Kidney epithelial cell (primary cell): ENCODE results near the gene ALOXE3. TPM values are rescaled to one million over a fixed set of nuclear protein-coding genes. Genes with fewer than 3 reads are reported as not detected.
A peak's percentile ranks its signal among the peaks of the same experiment; 100 is the strongest.

Experiments used
- DNase-seq: peaks from one replicate; pipeline ENCODE4 v3.0.0-alpha.2; 2010; ENCODE audit warnings: low read depth
- H3K27me3 ChIP-seq: 2 replicates; pipeline ENCODE4 v1.6.0; 2011; ENCODE audit warnings: low read length; ENCODE audit not compliant: control insufficient read depth, insufficient read depth
- H3K36me3 ChIP-seq: 2 replicates; pipeline ENCODE4 v1.5.1; 2011; ENCODE audit warnings: low read length; ENCODE audit not compliant: control insufficient read depth, insufficient read depth
- H3K4me3 ChIP-seq: 2 replicates; pipeline ENCODE4 v1.5.1; 2011; ENCODE audit warnings: low read depth, mild to moderate bottlenecking, control low read depth, low read length
- total RNA-seq: library from RNA; depleted of rRNA; stranded (reverse); fragments of >200 nt; gene quantifications from 2 replicates; pipeline ENCODE4 v1.2.3, GENCODE V29; 2015
- TF ChIP-seq, protein P1 (sequence below): IDR thresholded peaks from 2 replicates; pipeline ENCODE4 v1.5.1; 2011; ENCODE audit warnings: mild to moderate bottlenecking, moderate library complexity, low read length, control low read depth, inconsistent platforms; ENCODE audit not compliant: insufficient read depth, poor library complexity, severe bottlenecking

The ALOXE3 gene
- total RNA-seq, 1 donor from 2014 or later = 0.75 TPM

DNA sequence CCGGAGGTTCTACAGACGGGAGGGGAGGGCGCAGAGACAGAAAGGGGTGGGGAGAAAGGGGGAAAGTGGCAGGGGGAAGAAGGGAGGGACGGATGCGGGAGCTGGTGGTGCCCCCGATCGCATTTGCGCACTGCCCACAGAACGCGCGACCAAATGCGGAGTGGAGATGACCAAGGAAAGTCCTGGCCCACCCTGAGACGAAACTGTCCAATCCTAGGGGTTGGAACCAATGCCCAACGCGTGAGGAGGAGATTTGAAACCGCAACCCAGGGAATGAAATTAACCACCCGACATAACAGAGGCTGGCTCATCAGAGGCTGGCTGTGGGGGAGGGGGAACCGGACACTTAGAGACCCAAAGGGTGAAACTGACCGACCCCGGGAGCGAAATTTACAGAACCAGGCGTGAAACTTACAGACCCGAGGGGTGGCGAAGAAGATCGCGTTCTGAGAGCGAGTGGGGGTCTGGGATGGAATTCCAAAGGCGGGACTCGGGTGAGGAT is 4.2 kb upstream of the ALOXE3 start:
- Histone ChIP-seq H3K27me3 (peaks cover 30% of the 10 kb centered on the region), H3K36me3 (no peaks in the 10 kb centered on the region), H3K4me3 (peak overlapping the region; percentile 38)
- no peak for DNase-seq
- TF ChIP-seq, protein P1, sequence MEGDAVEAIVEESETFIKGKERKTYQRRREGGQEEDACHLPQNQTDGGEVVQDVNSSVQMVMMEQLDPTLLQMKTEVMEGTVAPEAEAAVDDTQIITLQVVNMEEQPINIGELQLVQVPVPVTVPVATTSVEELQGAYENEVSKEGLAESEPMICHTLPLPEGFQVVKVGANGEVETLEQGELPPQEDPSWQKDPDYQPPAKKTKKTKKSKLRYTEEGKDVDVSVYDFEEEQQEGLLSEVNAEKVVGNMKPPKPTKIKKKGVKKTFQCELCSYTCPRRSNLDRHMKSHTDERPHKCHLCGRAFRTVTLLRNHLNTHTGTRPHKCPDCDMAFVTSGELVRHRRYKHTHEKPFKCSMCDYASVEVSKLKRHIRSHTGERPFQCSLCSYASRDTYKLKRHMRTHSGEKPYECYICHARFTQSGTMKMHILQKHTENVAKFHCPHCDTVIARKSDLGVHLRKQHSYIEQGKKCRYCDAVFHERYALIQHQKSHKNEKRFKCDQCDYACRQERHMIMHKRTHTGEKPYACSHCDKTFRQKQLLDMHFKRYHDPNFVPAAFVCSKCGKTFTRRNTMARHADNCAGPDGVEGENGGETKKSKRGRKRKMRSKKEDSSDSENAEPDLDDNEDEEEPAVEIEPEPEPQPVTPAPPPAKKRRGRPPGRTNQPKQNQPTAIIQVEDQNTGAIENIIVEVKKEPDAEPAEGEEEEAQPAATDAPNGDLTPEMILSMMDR = no peak

DNA sequence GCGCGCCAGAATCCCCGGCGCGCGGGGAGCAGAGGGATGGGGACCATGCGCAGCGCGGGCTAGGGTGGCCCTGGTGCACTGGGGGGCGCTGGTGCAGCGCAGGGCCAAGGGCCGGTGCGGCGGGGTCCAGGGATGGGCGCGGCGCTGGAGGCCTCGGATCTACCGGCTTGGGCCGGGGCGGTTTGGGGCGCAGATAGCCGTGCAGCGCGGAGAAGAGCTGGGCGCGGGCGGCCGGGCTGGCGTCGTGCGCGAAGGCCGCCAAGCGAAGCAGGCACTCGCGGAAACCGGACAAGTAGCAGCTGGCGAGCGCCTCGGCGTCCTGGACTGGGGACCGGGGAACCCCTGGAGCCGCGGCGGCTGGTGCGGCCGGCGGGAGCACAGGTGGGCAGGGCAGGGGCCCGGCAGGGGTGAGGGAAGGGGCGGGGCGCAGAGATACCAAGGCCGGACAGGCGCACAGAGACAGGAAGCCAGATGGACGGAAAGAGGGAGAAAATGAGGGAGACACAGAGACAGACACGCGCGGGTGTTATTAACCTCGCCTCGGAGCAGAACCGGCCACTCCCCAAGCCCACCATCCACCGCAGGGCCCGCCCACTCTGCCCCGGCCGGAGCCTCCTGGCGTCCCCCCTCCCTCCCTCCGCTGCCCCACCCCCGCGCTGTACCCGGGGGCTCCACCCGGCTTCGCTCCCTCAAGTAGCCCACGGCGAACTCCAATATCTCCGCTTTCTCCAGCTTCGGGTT is 3.5 kb upstream of the ALOXE3 start:
- Histone ChIP-seq H3K27me3 (peaks cover 32% of the 10 kb centered on the region), H3K36me3 (no peaks in the 10 kb centered on the region), H3K4me3 (peak overlapping the region; percentile 38)
- TF ChIP-seq, protein P1 = peak; percentile 37
- no peak for DNase-seq

DNA sequence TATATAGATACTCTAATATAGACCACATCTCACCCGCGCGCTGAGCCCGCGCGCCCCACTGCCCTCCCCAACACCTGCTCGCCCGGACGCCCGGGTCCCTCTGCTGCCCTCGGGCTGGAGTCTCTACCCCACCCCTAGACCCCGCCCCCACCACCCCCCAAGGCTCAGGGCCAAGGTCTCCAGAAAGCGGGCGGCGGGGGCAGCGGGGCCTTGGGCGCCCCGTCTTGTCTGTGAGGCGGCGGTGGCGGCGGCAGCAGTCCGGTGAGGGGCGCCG is 3.0 kb upstream of the ALOXE3 start:
- DNase-seq = no peak
- H3K36me3 ChIP-seq = no peaks in the 10 kb centered on the region
- H3K27me3 ChIP-seq = peaks cover 37% of the 10 kb centered on the region
- TF ChIP-seq, protein P1 = no peak
- H3K4me3 ChIP-seq = peak overlapping the region; percentile 38

DNA sequence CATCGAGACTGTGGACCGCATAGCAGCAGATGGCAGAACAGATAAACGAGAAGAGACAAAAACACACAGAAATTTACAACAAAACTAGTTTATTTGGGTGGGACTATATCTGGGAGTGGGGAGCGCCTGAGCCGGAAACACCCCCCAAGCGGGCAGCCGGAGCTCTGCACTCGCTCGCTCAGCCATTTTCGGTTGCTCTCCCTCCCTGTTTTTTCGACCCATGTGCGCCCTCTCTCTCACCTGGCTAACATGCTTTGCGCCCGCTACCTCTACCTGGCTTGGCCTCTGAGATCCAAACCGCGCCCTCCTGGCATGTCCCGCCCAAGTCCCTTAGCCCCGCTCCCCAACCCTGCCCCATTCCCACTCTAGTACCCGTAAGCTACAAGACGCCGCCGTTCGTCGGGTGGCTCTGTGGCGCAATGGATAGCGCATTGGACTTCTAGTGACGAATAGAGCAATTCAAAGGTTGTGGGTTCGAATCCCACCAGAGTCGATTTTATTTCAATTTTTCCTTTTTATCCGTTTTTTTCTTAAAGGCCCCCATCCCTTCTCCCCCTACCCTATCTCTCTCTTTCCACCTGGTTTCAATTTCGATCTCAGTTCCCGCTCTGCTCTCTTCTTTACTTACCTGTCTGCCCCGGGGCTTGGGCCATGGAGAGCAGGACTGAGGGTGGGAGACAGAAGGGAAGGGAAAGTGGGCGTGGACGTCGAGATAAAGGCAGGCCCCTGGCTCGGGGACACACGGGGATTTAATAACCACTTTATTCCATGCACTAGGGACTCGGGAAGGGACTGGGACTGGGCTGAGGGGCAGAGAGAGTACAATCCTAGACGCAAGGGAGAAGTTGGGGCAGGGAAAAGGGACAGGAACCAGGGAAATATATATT is 2.4 kb upstream of the ALOXE3 start:
- no peak for DNase-seq
- TF ChIP-seq, protein P1 = peak; percentile 46
- H3K4me3 ChIP-seq = peak overlapping the region; percentile 38

DNA sequence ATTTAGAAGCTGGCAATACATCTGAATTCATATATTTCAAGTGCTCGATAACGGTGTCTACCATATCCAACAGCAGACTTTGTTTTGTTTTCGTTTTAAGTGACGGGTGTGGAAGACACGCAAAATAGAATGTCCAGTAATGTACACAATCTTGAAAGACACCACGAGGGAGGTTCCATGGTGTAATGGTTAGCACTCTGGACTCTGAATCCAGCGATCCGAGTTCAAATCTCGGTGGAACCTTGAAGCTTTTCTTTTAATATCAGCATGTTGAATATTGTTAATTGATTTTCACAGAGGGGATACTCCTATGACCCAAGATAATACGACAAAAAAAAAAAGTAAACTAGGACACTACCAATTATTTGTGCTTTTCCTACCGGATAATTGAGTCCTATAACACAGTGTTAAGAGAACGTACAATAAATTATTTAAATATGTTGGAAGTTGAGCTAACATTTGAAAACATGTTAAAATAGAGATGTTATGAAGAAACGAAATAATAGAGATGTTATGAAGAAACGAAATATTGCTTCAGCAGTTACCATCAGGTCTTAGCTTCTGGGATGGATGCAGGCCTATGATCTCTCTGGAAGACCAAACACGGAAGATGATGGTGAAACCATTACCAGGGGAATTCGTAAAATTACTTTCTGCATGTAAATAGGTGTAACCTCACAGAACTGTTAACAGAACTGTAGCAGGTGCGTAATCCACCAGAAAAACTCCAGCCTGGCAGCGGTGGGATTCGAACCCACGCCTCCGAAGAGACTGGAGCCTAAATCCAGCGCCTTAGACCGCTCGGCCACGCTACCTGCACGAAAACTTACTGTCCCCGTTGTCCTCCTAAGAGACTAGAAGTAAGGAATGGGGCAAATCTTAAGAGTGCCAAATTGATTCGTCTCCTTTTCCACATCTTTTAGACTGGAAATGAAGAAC is 1.5 kb upstream of the ALOXE3 start:
- Histone ChIP-seq H3K27me3 (peaks cover 39% of the 10 kb centered on the region), H3K36me3 (no peaks in the 10 kb centered on the region)
- TF ChIP-seq, protein P1 = no peak

More for the DNA sequence above, 2.4 kb upstream of the ALOXE3 start:
- Histone ChIP-seq H3K27me3 (peaks cover 40% of the 10 kb centered on the region), H3K36me3 (no peaks in the 10 kb centered on the region)

More for the DNA sequence above, 1.5 kb upstream of the ALOXE3 start:
- peak overlapping the region; percentile 38 for H3K4me3 ChIP-seq
- DNase-seq = no peak
